Stimulated activated CD4-positive, alpha-beta T cell treated with anti-CD3 and anti-CD28 coated beads, Interleukin-1b, Interleukin-23, amount 100 ng/mL, for 4 hours (primary cell): ENCODE measurements around the gene ANKRD33B.
"Not testable (repeated sequence)": the region's sequence is repeated elsewhere in the genome, so short reads cannot be mapped to it uniquely, and the experiment has no call there.

Experiments
- DNase-seq, 2 donors: peaks; one replicate each; pipeline ENCODE4 v3.0.0-alpha.2; 2020; ENCODE audit warnings: low read depth in 2 of 2

The ANKRD33B gene

DNA sequence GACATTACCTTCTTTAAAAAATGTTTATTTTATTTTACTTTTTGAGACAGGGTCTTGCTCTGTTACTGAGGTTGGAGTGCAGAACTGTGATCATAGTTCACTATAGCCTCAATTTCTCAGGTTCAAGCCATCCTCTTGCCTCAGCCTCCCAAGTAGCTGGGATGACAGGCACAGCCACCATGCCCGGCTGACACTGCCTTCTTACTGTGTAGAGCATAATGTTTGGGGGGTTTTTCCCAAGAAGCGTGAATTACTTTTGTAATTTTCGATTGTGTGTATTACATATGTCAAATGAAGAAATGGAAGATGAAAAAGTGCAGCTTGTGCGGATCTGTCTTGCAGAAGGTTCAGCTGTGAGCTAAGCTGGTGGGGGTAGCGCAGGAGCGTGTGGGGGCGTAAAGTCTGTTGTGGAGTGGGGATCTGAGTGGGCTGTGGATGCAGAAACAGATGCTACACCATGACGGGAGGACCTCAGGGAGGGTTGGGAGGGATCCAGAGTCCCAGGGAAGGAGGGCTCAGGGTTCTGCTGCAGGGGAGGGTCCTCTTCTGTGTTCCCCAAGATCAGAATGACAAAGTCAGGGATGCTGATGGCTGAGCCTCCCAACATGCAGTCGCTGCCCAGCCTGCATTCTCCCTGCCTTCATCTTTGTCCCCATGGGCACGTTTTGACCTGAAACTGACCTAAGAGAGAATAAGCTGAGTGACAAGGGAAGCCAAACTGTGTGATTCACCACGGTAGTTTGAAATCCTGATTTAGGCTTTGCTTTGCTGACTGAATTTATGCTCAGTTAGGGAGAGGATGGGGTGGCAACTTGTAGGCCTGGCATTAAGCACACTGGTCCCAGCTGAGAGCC is 6.8 kb upstream of the ANKRD33B start:
- no peak for DNase-seq

DNA sequence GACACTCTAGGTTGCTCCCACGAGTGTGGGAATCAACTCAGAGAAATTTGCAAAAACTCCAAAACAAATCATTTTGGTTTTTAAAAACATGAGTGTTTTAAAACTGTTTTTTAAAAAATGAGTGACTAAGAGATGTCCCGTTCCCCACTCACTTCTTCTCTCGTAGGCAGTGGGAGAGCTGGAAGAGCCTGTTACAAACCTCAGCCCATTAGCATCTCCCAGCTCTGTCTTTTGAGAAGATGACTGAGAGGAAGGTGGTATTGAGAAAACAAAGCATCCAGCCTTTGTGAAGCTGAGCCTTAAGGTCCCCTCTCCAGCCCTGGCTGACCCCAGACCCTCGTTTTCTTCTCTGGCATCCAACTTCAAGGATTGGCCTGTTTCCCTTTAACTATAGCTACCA is 4.7 kb upstream of the ANKRD33B start:
- no peak for DNase-seq

DNA sequence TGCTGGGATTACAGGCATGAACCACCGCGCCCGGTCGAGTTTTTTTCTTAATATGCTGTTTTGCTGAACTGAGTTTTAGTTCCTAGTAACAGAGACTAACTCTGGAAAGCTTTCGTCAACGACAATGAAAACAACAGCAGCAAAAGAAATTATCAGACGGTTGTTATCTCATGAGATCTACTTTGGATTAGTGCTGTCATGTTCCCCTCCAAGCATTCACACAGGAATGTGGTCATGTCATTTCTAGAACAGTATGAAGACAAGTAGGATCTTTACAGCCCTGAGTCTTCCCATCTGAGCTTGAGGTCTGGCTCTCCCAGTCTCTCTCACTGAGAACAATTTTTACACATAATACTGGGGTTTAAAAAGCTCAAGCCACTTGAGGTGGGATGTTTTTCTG is 4.0 kb upstream of the ANKRD33B start:
- DNase-seq, result no peak

DNA sequence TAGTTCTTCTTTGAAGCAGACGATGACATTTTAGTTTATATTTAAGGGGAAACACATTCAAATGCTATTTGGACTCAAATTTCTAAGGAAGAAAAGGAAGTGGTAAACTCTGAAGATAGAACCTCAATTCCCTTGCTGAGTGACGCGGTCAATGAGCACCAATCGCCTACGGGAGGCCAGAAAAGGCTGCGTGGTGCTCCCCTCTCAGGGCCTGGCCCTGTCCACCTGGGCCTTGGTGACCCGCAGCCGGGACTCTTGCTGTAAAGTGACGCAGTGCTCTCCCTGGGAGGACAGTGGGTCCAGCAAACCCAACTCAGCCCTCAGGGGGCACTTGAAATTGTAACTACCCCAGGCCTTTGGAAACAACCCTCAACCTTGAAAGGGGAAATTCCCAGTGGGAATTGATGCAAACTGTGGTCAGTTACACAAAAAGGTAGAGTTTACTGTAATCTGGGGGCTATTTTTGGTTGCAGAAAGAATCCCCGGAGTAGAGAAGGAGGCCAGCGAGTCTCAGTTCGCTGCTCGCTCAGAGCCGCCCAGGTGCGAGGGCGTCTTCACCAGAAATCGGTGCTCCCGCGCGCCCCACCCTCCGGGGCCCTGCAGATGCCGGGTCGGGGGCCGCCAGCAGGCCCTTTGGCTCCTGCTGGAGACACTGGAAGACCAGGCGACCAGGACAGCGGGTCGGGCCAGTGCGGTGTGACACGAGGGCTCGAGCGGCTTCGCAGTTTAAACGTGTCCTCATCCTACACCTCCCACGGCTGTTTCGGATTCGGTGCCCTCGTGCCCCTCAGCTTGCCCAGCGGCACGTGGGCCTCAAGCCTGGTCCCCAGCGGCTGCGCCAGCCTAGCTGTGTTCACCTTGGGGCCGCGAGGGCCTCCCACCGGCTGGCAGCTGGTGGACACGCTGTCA is 1.4 kb upstream of the ANKRD33B start:
- DNase-seq, result no peak

DNA sequence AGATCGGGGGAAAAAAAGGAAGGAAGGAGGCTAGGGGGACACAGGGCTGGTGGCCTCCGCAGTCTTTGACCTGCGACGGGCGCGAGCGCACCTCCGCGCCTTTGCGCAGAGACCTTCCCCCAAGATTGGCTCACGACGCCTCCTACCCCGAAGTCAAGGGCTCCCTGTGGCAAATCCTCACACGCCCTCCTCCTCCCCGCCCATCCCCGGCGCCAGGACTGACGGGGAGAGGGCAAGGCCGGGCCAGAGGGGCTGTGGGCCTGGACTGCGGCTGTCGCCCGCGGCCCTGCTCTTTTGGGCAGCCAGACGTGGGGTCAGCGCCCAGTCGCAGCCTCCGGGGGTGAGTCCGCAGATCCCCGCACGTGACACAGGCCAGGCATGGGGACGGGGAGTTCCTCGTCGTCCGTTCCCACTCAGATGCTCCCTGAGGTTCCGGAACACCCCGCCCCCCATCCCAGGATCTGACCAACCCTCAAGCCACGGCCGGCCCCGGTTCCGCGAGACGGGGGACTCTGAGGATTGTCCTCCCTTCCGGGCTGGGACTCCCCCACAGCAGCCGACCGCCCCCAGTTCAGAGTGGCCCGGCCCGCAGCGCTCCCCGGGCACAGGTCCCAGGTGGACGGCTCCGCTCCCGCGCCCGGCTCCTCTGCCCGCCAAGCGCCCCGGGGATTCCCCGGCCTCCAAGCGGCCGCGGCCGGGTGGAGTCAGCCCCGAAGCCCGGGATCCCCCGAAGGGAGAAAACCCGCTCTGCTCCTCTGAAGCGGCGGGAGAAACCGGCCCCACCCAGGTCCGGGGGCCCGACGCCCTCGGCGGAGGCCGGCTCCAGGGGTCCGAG is 543 bp upstream of the ANKRD33B start:
- peak in 1 of 2 donors; percentile 49 for DNase-seq

DNA sequence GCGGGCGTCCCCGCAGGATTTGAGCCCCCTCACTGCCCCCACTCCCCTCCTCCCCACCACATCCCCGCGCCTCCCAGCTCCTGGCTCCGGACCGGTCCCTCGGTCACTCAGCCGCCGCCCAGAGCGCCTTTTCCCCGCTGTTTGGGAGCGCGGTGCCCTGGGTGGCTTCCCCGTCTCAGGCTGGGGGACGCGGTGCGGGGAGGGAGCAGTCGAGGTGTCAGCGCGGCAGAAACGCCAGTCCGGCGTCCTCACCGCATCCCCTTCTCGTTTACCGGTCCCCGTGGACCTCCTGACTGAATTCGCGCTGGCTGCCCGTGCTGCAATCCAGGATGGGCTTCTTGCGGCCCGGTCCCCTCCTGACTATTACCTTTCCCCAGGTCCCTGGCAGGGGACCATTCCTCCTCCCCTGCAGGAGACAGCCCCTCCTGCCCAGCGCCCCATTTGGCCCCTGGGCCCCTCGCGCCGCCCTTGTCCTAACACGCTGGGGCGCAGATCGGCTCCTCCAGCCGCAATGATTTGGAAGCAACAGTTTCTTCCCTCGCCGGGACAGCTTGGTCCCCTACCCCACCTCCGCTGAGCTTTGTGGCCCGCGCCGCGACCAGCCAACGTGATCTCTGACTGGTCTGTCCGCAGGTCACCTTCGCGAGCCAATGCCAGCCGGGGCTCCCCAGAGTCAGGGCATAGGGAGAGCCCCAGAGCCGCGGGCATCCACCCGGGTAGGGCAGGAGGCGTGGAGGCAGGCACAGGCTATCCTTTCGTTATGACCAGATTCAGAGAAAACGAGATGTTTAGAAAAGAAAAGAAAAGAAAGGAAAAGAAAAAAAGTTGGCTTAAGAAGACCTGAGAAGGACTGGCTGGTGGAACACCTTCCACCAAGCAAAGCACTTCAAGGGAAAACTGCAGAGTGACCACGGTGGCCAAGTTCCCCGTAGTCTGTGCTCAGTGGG is 1.2 kb downstream of the ANKRD33B start:
- peak in 1 of 2 donors; percentile 7 for DNase-seq

DNA sequence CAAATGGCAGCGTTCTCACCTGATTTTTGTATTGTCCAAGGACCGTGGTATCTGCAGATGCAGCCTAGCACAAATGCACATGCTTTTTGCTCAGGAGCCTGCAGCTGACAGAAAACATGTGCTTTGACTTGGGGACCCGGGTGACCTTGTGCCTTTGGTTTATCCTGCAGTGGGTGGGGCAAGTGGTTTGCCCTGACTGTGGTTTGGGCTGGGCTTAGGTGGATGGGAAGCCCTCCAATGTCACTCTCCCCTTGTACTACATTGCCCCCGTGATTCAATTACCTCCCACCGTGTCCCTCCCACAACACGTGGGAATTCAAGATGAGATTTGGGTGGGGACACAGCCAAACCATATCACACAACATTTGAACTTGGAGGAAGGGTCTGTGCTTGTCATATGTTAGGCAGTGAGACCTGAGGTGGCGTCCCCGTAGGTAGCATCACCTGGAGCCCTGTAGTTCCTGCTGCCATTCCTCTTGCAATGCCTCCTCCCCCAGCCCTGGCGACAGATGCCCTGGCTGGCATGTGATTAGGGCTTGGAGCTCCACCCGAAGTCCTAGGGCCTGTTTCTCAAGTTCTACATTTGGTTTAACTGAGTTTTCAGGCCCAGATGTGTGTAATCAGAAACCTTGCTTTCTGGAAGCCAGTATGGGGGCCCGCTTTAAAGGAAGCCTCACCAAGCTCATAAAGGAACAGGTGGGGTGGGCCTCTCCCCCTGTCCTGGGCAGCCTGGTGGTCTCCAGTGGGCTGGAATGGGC is 2.1 kb downstream of the ANKRD33B start:
- no peak for DNase-seq

DNA sequence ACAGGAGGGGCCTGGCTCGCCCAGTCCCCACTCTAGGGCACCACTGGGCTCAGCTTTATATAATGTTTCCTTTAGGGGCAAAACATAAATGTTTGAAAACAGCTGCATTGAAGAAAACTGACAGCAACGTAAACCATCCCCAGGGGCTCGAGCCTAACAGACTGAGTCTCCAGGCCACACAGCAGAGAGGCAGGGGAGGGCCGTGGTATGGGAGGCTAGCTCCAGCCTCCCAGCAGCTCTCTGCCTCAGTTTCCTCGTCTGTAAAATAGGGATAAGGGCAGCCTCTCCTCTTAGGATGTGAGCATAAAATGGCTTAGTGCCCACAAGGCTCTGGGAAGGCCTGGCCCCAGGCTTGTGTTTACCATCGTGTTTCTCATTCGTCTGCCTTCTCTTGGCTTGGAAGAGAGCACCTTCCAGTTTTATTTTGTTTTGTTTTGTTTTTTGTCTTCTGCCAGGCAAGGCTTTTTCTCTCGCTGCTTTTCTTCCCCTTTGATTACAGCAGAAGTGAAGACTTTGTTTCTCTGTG is 2.7 kb downstream of the ANKRD33B start:
- DNase-seq, result no peak

DNA sequence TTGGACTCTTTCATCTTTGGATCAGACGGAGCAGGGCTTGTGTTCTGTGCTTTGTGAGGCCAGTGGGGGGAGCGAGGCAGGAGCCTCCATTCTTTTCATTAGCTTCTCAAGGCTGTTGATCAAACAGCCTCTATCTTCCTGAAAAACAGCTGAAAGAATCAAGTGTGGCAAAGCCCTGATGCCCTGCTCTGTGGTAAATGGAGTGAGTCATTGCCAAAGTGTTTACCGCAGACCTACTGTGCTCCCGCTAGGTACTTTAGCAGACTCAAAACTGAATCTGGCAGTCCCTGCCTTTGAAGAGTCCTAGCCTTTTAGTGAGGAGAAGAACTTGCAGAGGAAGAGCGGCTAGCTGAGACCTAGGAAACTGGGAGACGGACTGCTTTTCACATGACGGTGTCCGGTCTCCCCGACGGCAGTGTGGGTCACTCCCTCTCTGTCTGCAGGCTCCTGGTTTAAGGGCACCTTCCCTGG is 3.3 kb downstream of the ANKRD33B start:
- DNase-seq, result no peak

DNA sequence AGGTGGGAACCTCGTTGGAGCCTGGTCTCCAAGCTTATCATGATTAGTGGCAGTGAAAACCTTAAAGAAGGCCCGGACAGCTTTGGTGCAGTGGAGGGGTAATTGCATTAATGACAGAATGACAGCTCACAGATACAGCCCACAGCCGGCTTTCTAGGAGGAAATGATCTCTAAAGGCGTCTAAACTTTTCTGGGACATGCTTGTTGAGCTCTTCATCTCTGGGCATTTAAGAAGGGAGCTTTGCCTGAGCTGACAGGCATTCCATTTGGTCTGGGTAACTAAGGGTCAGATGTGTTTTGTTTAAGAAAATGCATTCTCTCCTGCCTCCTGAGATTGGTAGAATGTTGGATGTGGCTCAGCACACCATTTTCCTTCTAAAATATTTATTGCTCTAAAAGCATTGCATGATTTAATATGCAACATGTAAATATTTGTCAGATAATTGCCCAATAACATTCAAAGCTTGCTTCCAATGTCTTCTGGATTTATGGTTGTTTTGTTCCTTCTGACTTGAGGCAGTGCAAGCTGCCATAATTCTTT is 4.0 kb downstream of the ANKRD33B start:
- DNase-seq, result no peak

DNA sequence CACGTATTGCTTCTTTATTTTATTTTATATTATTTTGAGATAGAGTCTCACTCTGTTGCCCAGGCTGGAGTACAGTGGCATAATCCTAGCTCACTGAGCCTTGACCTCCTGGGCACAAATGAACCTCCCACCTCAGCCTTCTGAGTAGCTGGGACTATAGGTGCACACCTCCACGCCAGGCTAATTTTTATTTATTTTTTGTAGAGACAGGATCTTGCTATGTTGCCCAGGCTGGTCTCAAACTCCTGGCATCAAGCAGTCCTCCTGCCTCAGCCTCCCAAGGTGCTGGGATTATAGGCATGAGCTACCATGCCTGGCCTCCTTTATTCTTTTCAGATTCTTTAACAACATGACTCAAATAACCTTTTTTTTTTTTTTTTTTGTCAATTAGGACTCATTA is 6.7 kb downstream of the ANKRD33B start:
- not testable (repeated sequence) for DNase-seq

DNA sequence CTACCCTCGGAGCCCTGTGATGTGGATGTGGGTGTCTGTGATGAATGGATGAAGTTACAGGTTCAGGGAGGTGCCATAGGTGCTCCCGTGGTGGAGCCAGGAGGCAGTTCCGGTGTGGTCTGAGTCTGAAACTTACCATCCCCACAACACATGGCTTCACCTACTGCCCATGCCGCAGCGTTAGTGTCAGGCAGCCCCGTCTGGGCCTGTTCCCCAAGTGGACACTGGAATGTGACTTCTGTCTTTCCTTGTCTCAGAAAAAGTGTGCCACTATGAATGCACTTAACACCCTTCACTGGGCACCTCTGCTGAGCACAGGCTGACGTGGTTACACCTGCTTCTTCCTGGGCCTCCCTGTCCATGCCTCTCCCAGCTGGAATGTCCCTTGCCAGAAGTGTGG is 8.6 kb downstream of the ANKRD33B start:
- no peak for DNase-seq

DNA sequence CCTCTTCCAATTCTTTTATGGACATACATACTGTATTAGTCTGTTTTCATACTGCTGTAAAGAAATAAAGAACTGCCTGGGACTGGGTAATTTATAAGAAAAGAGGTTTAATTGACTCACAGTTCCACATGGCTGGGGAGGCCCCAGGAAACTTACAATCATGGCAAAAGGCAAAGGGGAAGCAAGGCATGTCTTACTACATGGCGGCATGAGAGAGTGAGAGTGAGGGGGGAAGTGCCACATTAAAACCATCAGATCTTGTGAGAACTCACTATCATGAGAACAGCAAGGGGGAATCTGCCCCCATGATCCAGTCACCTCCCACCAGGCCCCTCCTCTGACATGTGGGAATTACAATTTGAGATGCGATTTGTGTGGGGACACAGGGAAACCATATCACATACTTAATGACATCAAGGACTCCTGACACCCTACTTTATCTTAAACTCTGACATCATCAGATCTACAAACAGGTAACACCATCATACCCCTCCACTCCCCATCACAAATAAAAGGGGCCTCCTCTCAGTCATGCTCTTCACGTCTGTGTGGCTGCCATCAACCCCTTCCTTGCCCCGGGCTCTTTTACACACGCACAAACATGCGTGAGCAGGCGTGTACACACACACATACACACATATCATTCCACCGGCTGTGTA is 9.7 kb downstream of the ANKRD33B start:
- no peak for DNase-seq

DNA sequence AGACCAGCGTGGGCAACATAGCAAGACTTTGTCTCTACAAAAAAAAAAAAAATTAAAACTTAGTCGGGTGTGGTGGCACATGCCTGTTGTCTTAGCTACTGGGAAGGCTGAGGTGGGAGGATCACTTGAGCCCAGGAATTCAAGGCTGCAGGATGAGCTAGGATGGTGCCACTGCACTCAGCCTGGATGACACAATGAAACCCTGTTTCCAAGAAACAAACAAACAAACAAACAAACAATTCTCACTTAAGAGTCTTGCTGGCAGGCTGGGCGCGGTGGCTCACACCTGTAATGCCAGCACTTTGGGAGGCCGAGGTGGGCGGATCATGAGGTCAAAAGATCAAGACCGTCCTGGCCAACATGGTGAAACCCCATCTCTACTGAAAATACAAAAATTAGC is 11.0 kb downstream of the ANKRD33B start:
- DNase-seq, result not testable (repeated sequence)

DNA sequence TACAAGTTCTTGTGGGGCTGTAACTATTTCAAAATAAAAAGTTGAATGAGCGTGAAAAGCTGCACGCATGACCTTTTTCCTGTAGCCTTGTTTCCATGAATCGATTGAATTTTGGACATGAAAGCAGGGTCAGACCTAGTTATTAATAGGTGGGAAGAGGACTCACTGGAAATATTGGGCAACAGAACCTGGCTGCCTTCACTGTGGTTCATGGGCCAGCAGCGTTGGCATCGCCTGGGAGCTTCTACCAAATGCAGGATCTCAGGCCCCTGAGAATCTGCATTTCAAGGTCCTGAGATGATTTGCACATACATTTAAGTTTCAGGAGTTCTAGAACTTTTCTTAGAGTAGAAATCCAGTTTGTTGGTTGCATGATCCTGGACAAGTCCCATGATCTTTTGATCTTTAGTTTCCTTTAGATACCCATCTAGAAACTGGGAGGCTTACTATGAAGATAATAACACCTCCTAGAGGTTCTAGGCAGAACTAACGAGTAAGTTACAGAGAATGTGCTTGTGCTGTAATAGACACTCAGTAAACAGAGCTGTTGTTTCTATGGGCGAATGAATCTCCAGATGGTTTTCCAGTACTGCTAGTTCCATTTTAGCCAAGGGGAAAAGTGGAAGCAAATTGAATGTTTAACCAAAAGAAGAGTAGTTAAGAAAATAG is 12.4 kb downstream of the ANKRD33B start:
- DNase-seq, result no peak

DNA sequence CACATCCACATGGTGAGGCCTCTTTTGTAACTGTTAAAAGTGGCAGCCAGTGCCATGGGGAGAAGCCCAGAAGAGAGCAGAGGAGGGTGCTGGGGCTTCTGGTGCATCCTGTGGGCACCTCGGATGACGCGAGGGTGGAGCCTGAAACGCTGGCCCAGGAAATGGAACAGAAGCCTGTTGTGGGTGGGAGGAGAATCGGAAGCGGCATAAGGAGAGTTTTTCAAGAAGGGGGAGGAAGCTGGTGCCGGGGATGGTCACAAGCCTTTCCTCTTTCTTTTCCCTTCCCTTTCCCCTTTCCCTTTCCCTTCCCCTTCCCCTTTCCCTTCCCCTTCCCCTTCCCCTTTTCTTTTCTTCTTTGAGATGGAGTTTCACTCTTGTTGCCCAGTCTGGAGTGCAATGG is 12.9 kb downstream of the ANKRD33B start:
- no peak for DNase-seq

DNA sequence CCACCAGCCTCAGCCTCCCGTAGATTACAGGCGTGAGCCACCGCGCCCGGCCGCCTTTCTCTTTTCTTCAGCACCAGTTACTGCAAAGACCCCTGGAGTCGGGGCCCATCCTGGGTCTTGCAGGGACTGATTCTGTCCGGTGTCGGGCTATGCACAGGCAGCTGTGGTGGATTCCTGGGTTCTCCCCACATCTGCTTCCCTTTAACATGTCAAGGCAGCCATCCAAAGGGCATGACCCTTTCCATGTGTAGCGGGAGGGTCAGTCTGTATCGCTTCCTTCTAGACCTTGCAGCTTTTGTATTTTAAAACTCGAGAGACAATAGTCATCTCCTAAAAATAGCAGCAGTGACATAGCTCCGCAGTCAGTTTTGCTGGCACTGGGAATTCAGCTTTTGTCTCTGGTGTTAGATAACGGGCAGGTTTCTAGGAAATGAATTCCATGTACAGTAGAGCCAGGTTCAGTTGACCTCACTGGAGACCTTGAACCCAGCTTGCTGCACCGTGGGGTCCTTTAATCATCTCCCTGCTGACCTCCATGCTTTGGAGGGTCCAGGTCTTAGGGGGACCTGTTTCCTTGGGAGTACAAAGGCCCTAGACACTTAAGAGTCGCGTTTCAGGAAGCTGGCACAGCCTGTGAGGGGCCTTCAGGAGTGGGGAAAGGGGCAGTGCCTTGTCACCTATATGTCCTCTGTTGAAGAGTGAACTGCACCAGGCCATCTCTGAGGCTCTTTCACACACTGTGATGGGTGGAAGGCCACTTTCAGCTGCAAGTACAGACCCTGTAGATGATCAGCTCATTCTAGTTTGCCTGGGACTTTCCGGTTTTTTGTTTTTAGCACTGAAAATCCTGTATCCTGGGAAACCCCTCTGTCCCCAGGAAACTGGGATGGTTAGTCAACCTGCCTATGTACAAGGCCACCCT is 13.8 kb downstream of the ANKRD33B start:
- no peak for DNase-seq
